AG10803 (cell line): Measurements from ENCODE around the gene PANX3.
"Not testable (repeated sequence)": the region's sequence is repeated elsewhere in the genome, so short reads cannot be mapped to it uniquely, and the experiment has no call there.

Experiments
- DNase-seq: peaks from one replicate; pipeline ENCODE4 v3.0.0; 2010; ENCODE audit warnings: low read depth
- H3K4me3 ChIP-seq: 2 replicates; pipeline ENCODE4 v1.5.1; 2011; ENCODE audit warnings: mild to moderate bottlenecking, low read length, control low read depth
- TF ChIP-seq, protein P1 (sequence below): conservative IDR thresholded peaks from 2 replicates; pipeline ENCODE4 v1.5.1; 2011; ENCODE audit warnings: mild to moderate bottlenecking, low read length, control low read depth, inconsistent platforms

PANX3 gene

DNA sequence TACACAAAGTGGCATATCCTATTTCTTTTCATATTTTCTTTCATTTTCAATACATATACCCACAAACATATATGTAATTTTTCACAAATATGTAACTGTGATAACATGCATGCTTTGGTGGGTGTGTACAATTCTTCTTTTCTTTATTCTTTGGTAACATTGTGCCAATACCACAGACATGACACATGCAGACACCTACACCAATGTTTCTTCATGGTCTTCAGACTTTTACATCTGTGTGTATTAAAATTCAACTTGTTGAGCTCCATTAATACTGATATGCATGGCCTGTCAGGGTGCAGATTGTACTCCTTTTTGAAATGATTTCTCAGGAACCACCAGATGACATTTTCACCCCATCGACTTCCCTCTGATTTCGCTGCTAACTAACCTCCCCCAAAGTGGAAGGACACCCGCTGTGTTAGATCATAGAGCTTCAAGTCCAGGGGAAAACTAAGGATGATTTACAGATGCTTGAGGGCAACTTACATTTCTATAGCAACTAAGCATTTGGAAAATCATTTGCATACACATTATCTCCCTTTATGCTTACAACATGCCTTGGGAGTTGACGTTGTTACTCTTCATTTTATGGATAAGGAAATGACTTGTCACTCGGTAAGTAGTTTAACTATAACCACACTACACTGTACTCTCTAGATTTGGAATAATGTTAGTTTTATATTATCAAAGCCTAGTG, 10.5 kb upstream of the PANX3 start:
- TF ChIP-seq, protein P1, sequence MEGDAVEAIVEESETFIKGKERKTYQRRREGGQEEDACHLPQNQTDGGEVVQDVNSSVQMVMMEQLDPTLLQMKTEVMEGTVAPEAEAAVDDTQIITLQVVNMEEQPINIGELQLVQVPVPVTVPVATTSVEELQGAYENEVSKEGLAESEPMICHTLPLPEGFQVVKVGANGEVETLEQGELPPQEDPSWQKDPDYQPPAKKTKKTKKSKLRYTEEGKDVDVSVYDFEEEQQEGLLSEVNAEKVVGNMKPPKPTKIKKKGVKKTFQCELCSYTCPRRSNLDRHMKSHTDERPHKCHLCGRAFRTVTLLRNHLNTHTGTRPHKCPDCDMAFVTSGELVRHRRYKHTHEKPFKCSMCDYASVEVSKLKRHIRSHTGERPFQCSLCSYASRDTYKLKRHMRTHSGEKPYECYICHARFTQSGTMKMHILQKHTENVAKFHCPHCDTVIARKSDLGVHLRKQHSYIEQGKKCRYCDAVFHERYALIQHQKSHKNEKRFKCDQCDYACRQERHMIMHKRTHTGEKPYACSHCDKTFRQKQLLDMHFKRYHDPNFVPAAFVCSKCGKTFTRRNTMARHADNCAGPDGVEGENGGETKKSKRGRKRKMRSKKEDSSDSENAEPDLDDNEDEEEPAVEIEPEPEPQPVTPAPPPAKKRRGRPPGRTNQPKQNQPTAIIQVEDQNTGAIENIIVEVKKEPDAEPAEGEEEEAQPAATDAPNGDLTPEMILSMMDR = no peak
- H3K4me3 ChIP-seq = no peak overlapping the region
- no peak for DNase-seq

DNA sequence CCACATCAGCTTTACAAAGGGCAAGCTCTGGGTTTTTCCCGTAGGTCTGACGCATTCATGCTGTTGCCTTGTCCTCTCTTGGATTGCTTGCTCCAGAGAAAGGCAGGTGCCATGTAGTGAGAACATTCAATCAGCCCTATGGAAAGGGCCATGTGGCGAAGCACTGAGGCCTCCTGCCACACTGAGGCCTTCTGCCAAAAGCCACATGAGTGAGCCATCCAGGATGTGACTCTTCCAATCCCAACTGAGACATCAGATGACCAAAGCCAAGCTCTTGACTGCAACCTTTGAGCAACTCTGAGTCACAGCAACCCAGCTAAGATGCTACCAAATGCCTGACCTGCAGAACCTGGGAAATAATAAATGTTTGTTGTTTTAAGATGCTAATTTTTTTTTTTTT, 9.0 kb upstream of the PANX3 start:
- TF ChIP-seq, protein P1 = no peak
- peak; percentile 32 for DNase-seq
- no peak overlapping the region for H3K4me3 ChIP-seq

- not testable (repeated sequence) for DNase-seq, H3K4me3 ChIP-seq
Measured at GRCh38 chr11:124602723-124603122, 8.5 kb upstream of the PANX3 start.

DNA sequence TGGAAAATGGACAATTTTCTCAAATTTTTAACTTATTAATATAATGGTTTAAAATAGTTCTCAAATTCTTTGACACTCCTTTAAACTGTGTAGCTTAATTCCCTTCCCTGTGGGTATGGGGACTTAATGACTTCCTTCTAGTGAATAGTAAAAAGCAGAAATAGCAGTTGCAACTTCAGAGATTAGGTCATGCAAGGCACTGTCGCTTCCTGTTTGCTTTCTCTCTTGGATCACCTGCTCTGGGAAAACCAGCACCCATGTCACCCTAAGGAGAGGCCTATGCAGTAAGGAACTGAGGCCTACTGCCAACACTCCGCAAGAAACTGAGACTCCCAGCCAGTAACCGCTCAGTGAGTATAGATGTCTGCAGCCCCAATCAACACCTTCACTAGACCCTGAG, 5.5 kb upstream of the PANX3 start:
- TF ChIP-seq, protein P1 = no peak
- DNase-seq = no peak
- H3K4me3 ChIP-seq = no peak overlapping the region

GRCh38 chr11:124608147-124608546, 3.1 kb upstream of the PANX3 start:
- no peak for DNase-seq
- no peak overlapping the region for H3K4me3 ChIP-seq
- TF ChIP-seq, protein P1 = no peak

DNA sequence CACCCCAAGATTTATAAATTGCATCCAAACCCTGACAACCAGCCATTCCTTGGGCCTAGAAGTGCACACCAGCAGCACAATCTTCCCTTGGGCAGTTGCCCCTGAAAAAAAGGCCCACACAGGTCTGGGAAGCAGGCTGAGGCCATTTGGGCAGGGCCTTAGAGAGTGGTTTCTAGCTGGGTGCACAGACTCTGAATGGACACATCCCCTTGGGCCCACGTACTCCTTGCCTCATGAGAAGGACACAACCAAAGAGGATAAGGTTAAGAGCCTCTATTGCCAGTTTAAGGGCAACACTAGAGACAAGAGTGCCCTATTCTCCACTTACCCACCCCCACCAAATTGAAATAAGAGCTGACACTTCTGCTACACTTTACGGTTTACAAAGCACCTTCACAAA, 933 bp upstream of the PANX3 start:
- TF ChIP-seq, protein P1 = no peak
- no peak overlapping the region for H3K4me3 ChIP-seq
- no peak for DNase-seq

- DNase-seq = no peak
- TF ChIP-seq, protein P1 = no peak
- no peak overlapping the region for H3K4me3 ChIP-seq
Measured at GRCh38 chr11:124612045-124612444, 817 bp downstream of the PANX3 start.
